ENCODE data around the gene WIPF3. TPM values are rescaled to one million over a fixed set of nuclear protein-coding genes. Genes with fewer than 3 reads are reported as not detected.

WIPF3 gene
- total and polyA plus RNA-seq, 4 donors: 0.10 to 0.23 (median 0.14) TPM; not detected in 1

GRCh38 chr7:29915481-29916215 is 109.3 kb downstream of the WIPF3 start:
- H3K9ac ChIP-seq (ENCODE audit: low read depth in 1 of 2, low read length in 2 of 2): no peak overlapping the region
- 59% methylated on average over 7 of the region's 7 CpGs for WGBS

GRCh38 chr7:29917641-29918040 is 111.3 kb downstream of the WIPF3 start:
- DNase-seq (ENCODE audit: low spot score): no peak
- H3K9me3 ChIP-seq (ENCODE audit: control insufficient read depth in 4 of 4, low read length in 3 of 4): no peaks in the 10 kb centered on the region
- H3K27ac ChIP-seq (ENCODE audit: low read depth in 1 of 2, low read length in 2 of 2): no peak overlapping the region
- H3K4me1 ChIP-seq (ENCODE audit: control insufficient read depth in 4 of 4, insufficient read depth in 4 of 4, low read length in 3 of 4): no peaks in the 10 kb centered on the region
- no peaks in the 10 kb centered on the region for H3K27me3 ChIP-seq (ENCODE audit: control insufficient read depth in 4 of 4, insufficient read depth in 4 of 4, low read length in 3 of 4)
- no peak overlapping the region for H3K4me3 ChIP-seq (ENCODE audit: low read depth in 1 of 3, low read length in 3 of 3)
- 72% methylated on average over 4 of the region's 4 CpGs for WGBS
- TF ChIP-seq SP1 (IDR thresholded peaks at IDR 0.05) (no peak), NR2F2 (IDR thresholded peaks at IDR 0.05) (no peak), GABPA (IDR thresholded peaks at IDR 0.05 in 1 of 2, conservative IDR thresholded peaks at IDR 0.05 in 1 of 2) (no peak), YY1 (IDR thresholded peaks at IDR 0.05) (no peak), TAF1 (conservative IDR thresholded peaks at IDR 0.05) (no peak), RXRA (IDR thresholded peaks at IDR 0.05) (no peak), ZBTB33 (IDR thresholded peaks at IDR 0.05) (no peak), RAD21 (IDR thresholded peaks at IDR 0.05) (no peak), JUND (IDR thresholded peaks at IDR 0.05) (no peak), ATF3 (IDR thresholded peaks at IDR 0.05) (no peak), FOXA2 (IDR thresholded peaks at IDR 0.05) (no peak), HNF4A (conservative IDR thresholded peaks at IDR 0.05) (no peak), CTCF (IDR thresholded peaks at IDR 0.05; ENCODE audit: low read depth, low read length, missing input control) (no peak), EGR1 (IDR thresholded peaks at IDR 0.05; ENCODE audit: low read depth in 2 of 2) (no peak), FOXA1 (IDR thresholded peaks at IDR 0.05) (no peak), REST (IDR thresholded peaks at IDR 0.05) (no peak)
- no peak overlapping the region for H3K9ac ChIP-seq (ENCODE audit: low read depth in 1 of 2, low read length in 2 of 2)
- H3K36me3 ChIP-seq (ENCODE audit: control insufficient read depth in 4 of 4, insufficient read depth in 3 of 4, low read depth in 1 of 4, low read length in 3 of 4): no peaks in the 10 kb centered on the region

More at GRCh38 chr7:29915481-29916215, 109.3 kb downstream of the WIPF3 start:
- H3K9me3 ChIP-seq (ENCODE audit: control insufficient read depth in 4 of 4, low read length in 3 of 4): no peaks in the 10 kb centered on the region
- H3K27ac ChIP-seq (ENCODE audit: low read depth in 1 of 2, low read length in 2 of 2): no peak overlapping the region
- no peaks in the 10 kb centered on the region for H3K36me3 ChIP-seq (ENCODE audit: control insufficient read depth in 4 of 4, insufficient read depth in 3 of 4, low read depth in 1 of 4, low read length in 3 of 4)
- no peaks in the 10 kb centered on the region for H3K4me1 ChIP-seq (ENCODE audit: control insufficient read depth in 4 of 4, insufficient read depth in 4 of 4, low read length in 3 of 4)
- TF ChIP-seq RAD21 (IDR thresholded peaks at IDR 0.05) (no peak), MAX (IDR thresholded peaks at IDR 0.05) (no peak), JUND (IDR thresholded peaks at IDR 0.05) (no peak), NR2F2 (IDR thresholded peaks at IDR 0.05) (no peak), FOXA1 (IDR thresholded peaks at IDR 0.05) (no peak), SP1 (IDR thresholded peaks at IDR 0.05) (no peak)
- H3K4me3 ChIP-seq (ENCODE audit: low read depth in 1 of 3, low read length in 3 of 3): no peak overlapping the region
- H3K27me3 ChIP-seq (ENCODE audit: control insufficient read depth in 4 of 4, insufficient read depth in 4 of 4, low read length in 3 of 4): no peaks in the 10 kb centered on the region
- no peak for DNase-seq (ENCODE audit: low spot score)

All from liver (tissue), 9 donors.